CD4-positive, alpha-beta T cell treated with Interleukin-10 for 1 hour (primary cell): ENCODE measurements around the gene SSNA1.

Experiments
- DNase-seq: peaks from one replicate; pipeline ENCODE4 v3.0.0-alpha.2; 2020

Gene SSNA1

GRCh38 chr9:137204731-137205125, 16.3 kb downstream of the SSNA1 start:
- no peak for DNase-seq

- DNase-seq, result peak; percentile 92
Observed at GRCh38 chr9:137205126-137206069, 16.9 kb downstream of the SSNA1 start, which contains the start of the genes NDOR1 and TMEM203. TSS of gene NDOR1 (plus strand) at chr9:137205700. CDS start at chr9:137205778, 78 bp downstream. TSS of gene TMEM203 (minus strand) at chr9:137205648. CDS start at chr9:137205414, 234 bp downstream.

- no peak for DNase-seq
Observed at GRCh38 chr9:137206602-137207001, 18.1 kb downstream of the SSNA1 start.

GRCh38 chr9:137211532-137211931, 23.1 kb downstream of the SSNA1 start:
- no peak for DNase-seq

- DNase-seq, result no peak
Observed at GRCh38 chr9:137212520-137212919, 24.0 kb downstream of the SSNA1 start.

- DNase-seq, result no peak
Observed at GRCh38 chr9:137213160-137214060, 24.9 kb downstream of the SSNA1 start.

GRCh38 chr9:137214620-137215019, 26.1 kb downstream of the SSNA1 start:
- DNase-seq, result no peak

GRCh38 chr9:137215196-137215986, 26.9 kb downstream of the SSNA1 start:
- no peak for DNase-seq

GRCh38 chr9:137216188-137216965, 27.9 kb downstream of the SSNA1 start:
- no peak for DNase-seq

GRCh38 chr9:137217276-137218211, 29.1 kb downstream of the SSNA1 start:
- no peak for DNase-seq

- no peak for DNase-seq
Observed at GRCh38 chr9:137218212-137218753, 29.8 kb downstream of the SSNA1 start.

GRCh38 chr9:137218754-137219271, 30.3 kb downstream of the SSNA1 start:
- DNase-seq, result no peak

GRCh38 chr9:137219757-137220316, 31.4 kb downstream of the SSNA1 start:
- no peak for DNase-seq

- DNase-seq, result no peak
Observed at GRCh38 chr9:137220317-137221094, 32.0 kb downstream of the SSNA1 start.

GRCh38 chr9:137221095-137221505, 32.6 kb downstream of the SSNA1 start:
- no peak for DNase-seq

GRCh38 chr9:137221506-137222111, 33.1 kb downstream of the SSNA1 start:
- DNase-seq, result peak; percentile 32

- no peak for DNase-seq
Observed at GRCh38 chr9:137222190-137223077, 34.0 kb downstream of the SSNA1 start, which contains the start of gene RNF208. TSS of gene RNF208 (minus strand) at chr9:137222240. CDS start at chr9:137221212, 1,028 bp downstream.
